ENCODE data around the gene GGCX. TPM values are rescaled to one million over a fixed set of nuclear protein-coding genes. Genes with fewer than 3 reads are reported as not detected.

Gene GGCX
- total and polyA plus RNA-seq, 2 of the 13 experiments (the other 11 are each of a cell fraction or from before 2014, with no cell fraction given): 72.5 to 103 TPM

- TF ChIP-seq ZNF510 (CRISPR knock-in tag; IDR thresholded peaks at IDR 0.05; ENCODE audit: low read depth): no peak
- TF ChIP-seq CHD4 (IDR thresholded peaks at IDR 0.05; ENCODE audit: borderline replicate concordance, low read length): no peak
- no peak for TF ChIP-seq PREB (CRISPR knock-in tag; IDR thresholded peaks at IDR 0.05)
- TF ChIP-seq ZNF274 (CRISPR knock-in tag; IDR thresholded peaks at IDR 0.05): no peak
- 0 out of 2 replicates have a peak, but pooled peaks have one; percentile 21 for TF ChIP-seq ZNF749 (CRISPR knock-in tag; IDR thresholded peaks at IDR 0.05; ENCODE audit: borderline replicate concordance)
- no peak for TF ChIP-seq PRMT3 (CRISPR knock-in tag; IDR thresholded peaks at IDR 0.05; ENCODE audit: borderline replicate concordance, low read depth)
- TF ChIP-seq BCLAF1 (IDR thresholded peaks at IDR 0.05): no peak
- peak; percentile 61; the same call in 1 of the 2 replicates for TF ChIP-seq THAP7 (CRISPR knock-in tag; IDR thresholded peaks at IDR 0.05)
- peak; percentile 45; the same call in 1 of the 2 replicates for TF ChIP-seq ZBED4 (CRISPR knock-in tag; IDR thresholded peaks at IDR 0.05; ENCODE audit: borderline replicate concordance)
- 0 out of 2 replicates have a peak, but pooled peaks have one; percentile 29 for TF ChIP-seq ZNF180 (CRISPR knock-in tag; IDR thresholded peaks at IDR 0.05; ENCODE audit: borderline replicate concordance, low read depth)
- 0 out of 2 replicates have a peak, but pooled peaks have one; percentile 22 for TF ChIP-seq KDM3A (CRISPR knock-in tag; IDR thresholded peaks at IDR 0.05; ENCODE audit: low read depth)
- no peak for TF ChIP-seq ZNF275 (CRISPR knock-in tag; IDR thresholded peaks at IDR 0.05; ENCODE audit: borderline replicate concordance)
- no peak for TF ChIP-seq PTBP1 (IDR thresholded peaks at IDR 0.05; ENCODE audit: low read depth, low read length, poor library complexity, severe bottlenecking)
- TF ChIP-seq KDM6A (CRISPR knock-in tag; IDR thresholded peaks at IDR 0.05; ENCODE audit: low read depth): no peak; the same call in 1 of the 2 replicates
- TF ChIP-seq HMGA1 (CRISPR knock-in tag; conservative IDR thresholded peaks at IDR 0.05): no peak
- no peak for TF ChIP-seq ATF7-NPFF (CRISPR knock-in tag; IDR thresholded peaks at IDR 0.05; ENCODE audit: low read depth)
- TF ChIP-seq SSRP1 (CRISPR knock-in tag; IDR thresholded peaks at IDR 0.05): no peak; the same call in 1 of the 2 replicates
- no peak for TF ChIP-seq ZKSCAN1 (IDR thresholded peaks at IDR 0.05; ENCODE audit: low read length)
- no peak for TF ChIP-seq TARDBP (CRISPR knock-in tag; IDR thresholded peaks at IDR 0.05)
Observed at GRCh38 chr2:85601771-85602475, 40.6 kb upstream of the GGCX start (continued).

Data from HepG2 (cell line).